GM23338 (cell line): ENCODE measurements around the gene TRIO.

Source experiments
- CREB1 ChIP-seq: fragments of 250-450 bp; sonication (Bioruptor Pico); IDR thresholded peaks from 2 replicates; pipeline ENCODE4 v1.5.0; 2020; ENCODE audit warnings: low read depth, mild to moderate bottlenecking, moderate library complexity
- CTCF ChIP-seq, 2 experiments: fragments of 200-600 bp in 1 of 2; sonication (generic) in 1 of 2; conservative IDR thresholded peaks; 2 replicates each; pipeline versions ENCODE4 v1.5.1 to v1.6.1; 2016 to 2017; ENCODE audit warnings: antibody characterized with exemption in 2 of 2, low read depth in 2 of 2, mild to moderate bottlenecking in 2 of 2, moderate library complexity in 1 of 2
- EZH2 ChIP-seq: fragments of 200-600 bp; sonication (generic); IDR thresholded peaks from one replicate; pipeline ENCODE4 v1.8.0; 2017; ENCODE audit warnings: antibody characterized with exemption, mild to moderate bottlenecking, low read depth; ENCODE audit not compliant: unreplicated experiment
- EZH2phosphoT487 ChIP-seq: fragments of 200-600 bp; sonication (generic); IDR thresholded peaks from one replicate; pipeline ENCODE4 v1.8.1; 2018; ENCODE audit warnings: antibody characterized with exemption; ENCODE audit not compliant: unreplicated experiment
- JUNB ChIP-seq: IDR thresholded peaks from one replicate; pipeline ENCODE4 v1.6.1; 2016; ENCODE audit warnings: antibody characterized with exemption; ENCODE audit not compliant: unreplicated experiment
- POLR2AphosphoS5 ChIP-seq: IDR thresholded peaks from 2 replicates; pipeline ENCODE4 v1.6.1; 2016; ENCODE audit warnings: antibody characterized with exemption, low read depth
- STAT1 ChIP-seq: IDR thresholded peaks from one replicate; pipeline ENCODE4 v1.6.1; 2016; ENCODE audit warnings: antibody characterized with exemption; ENCODE audit not compliant: unreplicated experiment
- ZNF114 ChIP-seq: fragments of 250-450 bp; sonication (Bioruptor Pico); IDR thresholded peaks from 2 replicates; pipeline ENCODE4 v1.5.0; 2020; ENCODE audit warnings: mild to moderate bottlenecking, moderate library complexity
- ZNF331 ChIP-seq: fragments of 250-450 bp; sonication (Bioruptor Pico); IDR thresholded peaks from 2 replicates; pipeline ENCODE4 v1.5.0; 2020; ENCODE audit warnings: low read depth, mild to moderate bottlenecking, moderate library complexity
- ZNF462 ChIP-seq: fragments of 250-450 bp; sonication (Bioruptor Pico); IDR thresholded peaks from 2 replicates; pipeline ENCODE4 v1.5.0; 2020; ENCODE audit warnings: mild to moderate bottlenecking, moderate library complexity
- TF ChIP-seq, protein P1 (sequence below): IDR thresholded peaks from 2 replicates; pipeline ENCODE4 v1.6.1; 2016; ENCODE audit warnings: antibody characterized with exemption
- TF ChIP-seq, protein P2 (sequence below): IDR thresholded peaks from one replicate; pipeline ENCODE4 v1.6.1; 2018; ENCODE audit warnings: antibody characterized with exemption; ENCODE audit not compliant: unreplicated experiment

GRCh38 chr5:14557203-14557770 lies 414.1 kb downstream of the TRIO start:
- TF ChIP-seq CTCF (conservative IDR thresholded peaks at IDR 0.05; ENCODE audit: low read depth in 2 of 2) (no peak), JUNB (no peak), EZH2 (no peak), EZH2phosphoT487 (no peak), POLR2AphosphoS5 (no peak), CREB1 (CRISPR knock-in tag) (no peak), STAT1 (no peak), ZNF114 (no peak), ZNF331 (CRISPR knock-in tag) (no peak), ZNF462 (CRISPR knock-in tag) (no peak)
- TF ChIP-seq, protein P1, sequence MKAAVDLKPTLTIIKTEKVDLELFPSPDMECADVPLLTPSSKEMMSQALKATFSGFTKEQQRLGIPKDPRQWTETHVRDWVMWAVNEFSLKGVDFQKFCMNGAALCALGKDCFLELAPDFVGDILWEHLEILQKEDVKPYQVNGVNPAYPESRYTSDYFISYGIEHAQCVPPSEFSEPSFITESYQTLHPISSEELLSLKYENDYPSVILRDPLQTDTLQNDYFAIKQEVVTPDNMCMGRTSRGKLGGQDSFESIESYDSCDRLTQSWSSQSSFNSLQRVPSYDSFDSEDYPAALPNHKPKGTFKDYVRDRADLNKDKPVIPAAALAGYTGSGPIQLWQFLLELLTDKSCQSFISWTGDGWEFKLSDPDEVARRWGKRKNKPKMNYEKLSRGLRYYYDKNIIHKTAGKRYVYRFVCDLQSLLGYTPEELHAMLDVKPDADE: no peak
- TF ChIP-seq, protein P2, sequence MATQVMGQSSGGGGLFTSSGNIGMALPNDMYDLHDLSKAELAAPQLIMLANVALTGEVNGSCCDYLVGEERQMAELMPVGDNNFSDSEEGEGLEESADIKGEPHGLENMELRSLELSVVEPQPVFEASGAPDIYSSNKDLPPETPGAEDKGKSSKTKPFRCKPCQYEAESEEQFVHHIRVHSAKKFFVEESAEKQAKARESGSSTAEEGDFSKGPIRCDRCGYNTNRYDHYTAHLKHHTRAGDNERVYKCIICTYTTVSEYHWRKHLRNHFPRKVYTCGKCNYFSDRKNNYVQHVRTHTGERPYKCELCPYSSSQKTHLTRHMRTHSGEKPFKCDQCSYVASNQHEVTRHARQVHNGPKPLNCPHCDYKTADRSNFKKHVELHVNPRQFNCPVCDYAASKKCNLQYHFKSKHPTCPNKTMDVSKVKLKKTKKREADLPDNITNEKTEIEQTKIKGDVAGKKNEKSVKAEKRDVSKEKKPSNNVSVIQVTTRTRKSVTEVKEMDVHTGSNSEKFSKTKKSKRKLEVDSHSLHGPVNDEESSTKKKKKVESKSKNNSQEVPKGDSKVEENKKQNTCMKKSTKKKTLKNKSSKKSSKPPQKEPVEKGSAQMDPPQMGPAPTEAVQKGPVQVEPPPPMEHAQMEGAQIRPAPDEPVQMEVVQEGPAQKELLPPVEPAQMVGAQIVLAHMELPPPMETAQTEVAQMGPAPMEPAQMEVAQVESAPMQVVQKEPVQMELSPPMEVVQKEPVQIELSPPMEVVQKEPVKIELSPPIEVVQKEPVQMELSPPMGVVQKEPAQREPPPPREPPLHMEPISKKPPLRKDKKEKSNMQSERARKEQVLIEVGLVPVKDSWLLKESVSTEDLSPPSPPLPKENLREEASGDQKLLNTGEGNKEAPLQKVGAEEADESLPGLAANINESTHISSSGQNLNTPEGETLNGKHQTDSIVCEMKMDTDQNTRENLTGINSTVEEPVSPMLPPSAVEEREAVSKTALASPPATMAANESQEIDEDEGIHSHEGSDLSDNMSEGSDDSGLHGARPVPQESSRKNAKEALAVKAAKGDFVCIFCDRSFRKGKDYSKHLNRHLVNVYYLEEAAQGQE: no peak
